Caco-2 (cell line): Measurements from ENCODE around the gene NHSL2. TPM values are rescaled to one million over a fixed set of nuclear protein-coding genes. Genes with fewer than 3 reads are reported as not detected.
"Not testable (repeated sequence)": the region's sequence is repeated elsewhere in the genome, so short reads cannot be mapped to it uniquely, and the experiment has no call there.

Experiments
- BruUV-seq: library from RNA; stranded (reverse); fragments of 400-500 nt; replicated peaks from 2 replicates; lab custom pipeline; 2021; lab: Mats Ljungman, UMichigan
- CTCF ChIA-PET: fragments of 300-600 bp; sonication (Branson Sonifier 250); formaldehyde crosslinking; loops from one replicate; lab custom pipeline; 2022; ENCODE audit warnings: antibody characterized with exemption; lab: Charles Lee
- POLR2A ChIA-PET: fragments of 300-600 bp; sonication (Branson Sonifier 250); formaldehyde crosslinking; loops from one replicate; lab custom pipeline; 2022; ENCODE audit warnings: antibody characterized with exemption; lab: Charles Lee
- DNase-seq, 2 experiments: peaks; one replicate each; pipeline versions ENCODE4 v3.0.0 to v3.0.0-alpha.2; 2020 to 2022
- H3K27me3 ChIP-seq: replicated peaks from 2 replicates; pipeline ENCODE4 v1.6.0; 2011; ENCODE audit warnings: low read length; ENCODE audit not compliant: control insufficient read depth, insufficient read depth
- H3K36me3 ChIP-seq: 2 replicates; pipeline ENCODE4 v1.5.1; 2011; ENCODE audit warnings: low read length; ENCODE audit not compliant: control insufficient read depth, insufficient read depth
- H3K4me1 ChIP-seq: fragments of 250-450 bp; sonication (Bioruptor Pico); 2 replicates; pipeline ENCODE4 v1.5.1; 2020; ENCODE audit warnings: mild to moderate bottlenecking
- H3K4me3 ChIP-seq: 2 replicates; pipeline ENCODE4 v1.5.1; 2011; ENCODE audit warnings: low read depth, mild to moderate bottlenecking, control low read depth, low read length
- H3K9me3 ChIP-seq: fragments of 250-450 bp; sonication (Bioruptor Pico); 2 replicates; pipeline ENCODE4 v1.5.1; 2020; ENCODE audit warnings: mild to moderate bottlenecking, moderate library complexity
- H3K27ac Mint-ChIP-seq: one replicate; pipeline ENCODE4 v1.8.0; 2022; ENCODE audit warnings: mixed read lengths; ENCODE audit not compliant: unreplicated experiment
- H3K27me3 Mint-ChIP-seq: one replicate; pipeline ENCODE4 v1.8.0; 2022; ENCODE audit warnings: mixed read lengths; ENCODE audit not compliant: insufficient read depth, unreplicated experiment
- H3K36me3 Mint-ChIP-seq: one replicate; pipeline ENCODE4 v1.8.0; 2022; ENCODE audit warnings: mild to moderate bottlenecking, mixed read lengths; ENCODE audit not compliant: insufficient read depth, unreplicated experiment
- H3K4me1 Mint-ChIP-seq: one replicate; pipeline ENCODE4 v1.8.0; 2022; ENCODE audit warnings: low read depth, mixed read lengths; ENCODE audit not compliant: unreplicated experiment
- H3K4me3 Mint-ChIP-seq: one replicate; pipeline ENCODE4 v1.8.0; 2022; ENCODE audit warnings: mild to moderate bottlenecking, moderate library complexity, mixed read lengths; ENCODE audit not compliant: unreplicated experiment
- H3K9me3 Mint-ChIP-seq: one replicate; pipeline ENCODE4 v1.8.0; 2022; ENCODE audit warnings: mixed read lengths; ENCODE audit not compliant: unreplicated experiment
- intact Hi-C: fragments of 100-400 bp; cut with micrococcal nuclease; formaldehyde crosslinking; loops from one replicate; pipeline ENCODE4 v1.10.0; 2022; ENCODE audit not compliant: unreplicated experiment
- total RNA-seq: library from RNA; stranded (reverse); gene quantifications from 2 replicates; pipeline ENCODE4 v1.2.3, GENCODE V29; 2022
- TF ChIP-seq, protein P1 (sequence below), 2 experiments: fragments of 200-600 bp in 1 of 2; IDR thresholded peaks; 1 replicate in 1 of 2; 2 replicates in 1 of 2; pipeline versions ENCODE4 v1.5.1 to v1.8.0; 2011 to 2022; ENCODE audit warnings: antibody characterized with exemption in 1 of 2, control low read depth in 1 of 2, inconsistent platforms in 1 of 2, low read depth in 1 of 2, low read length in 1 of 2, mild to moderate bottlenecking in 1 of 2, moderate library complexity in 1 of 2; ENCODE audit not compliant: insufficient read depth in 1 of 2, severe bottlenecking in 1 of 2, unreplicated experiment in 1 of 2

Gene NHSL2
- total RNA-seq, 1 experiment from 2014 or later, result 0.18 TPM

DNA sequence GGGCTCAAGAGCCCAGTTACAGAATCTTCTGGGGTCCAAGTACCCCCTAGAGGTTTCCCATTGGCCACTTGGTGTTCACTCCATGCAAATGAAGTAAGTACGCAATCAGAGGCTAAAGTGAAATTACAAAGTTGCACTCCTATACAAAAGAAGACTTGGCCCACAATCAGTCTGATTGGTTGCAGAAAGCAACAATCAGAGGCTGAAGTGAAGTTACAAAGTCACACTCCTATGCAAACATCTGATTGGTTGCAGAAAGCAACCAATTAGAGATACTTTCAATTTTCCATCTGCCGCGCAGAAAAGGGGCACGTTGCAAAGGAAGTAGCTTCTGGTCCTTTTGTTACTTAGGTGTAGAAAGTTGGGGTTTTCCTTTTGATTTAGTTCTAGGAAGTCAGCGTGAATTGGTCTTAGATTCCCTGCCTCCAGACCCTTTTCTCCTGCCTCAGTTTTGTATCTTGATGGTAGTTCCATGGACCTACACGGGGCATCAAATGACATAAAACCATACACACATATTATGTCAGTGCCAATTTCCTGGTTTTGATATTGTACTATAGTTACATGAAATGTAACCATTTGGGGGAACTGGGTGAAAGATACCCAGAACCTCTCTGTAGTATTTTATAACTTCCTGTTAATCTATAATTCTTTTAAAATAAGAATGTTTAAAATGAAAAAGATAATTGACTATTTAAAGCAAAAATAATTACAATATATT lies 258.5 kb downstream of the NHSL2 start:
- TF ChIP-seq, protein P1, sequence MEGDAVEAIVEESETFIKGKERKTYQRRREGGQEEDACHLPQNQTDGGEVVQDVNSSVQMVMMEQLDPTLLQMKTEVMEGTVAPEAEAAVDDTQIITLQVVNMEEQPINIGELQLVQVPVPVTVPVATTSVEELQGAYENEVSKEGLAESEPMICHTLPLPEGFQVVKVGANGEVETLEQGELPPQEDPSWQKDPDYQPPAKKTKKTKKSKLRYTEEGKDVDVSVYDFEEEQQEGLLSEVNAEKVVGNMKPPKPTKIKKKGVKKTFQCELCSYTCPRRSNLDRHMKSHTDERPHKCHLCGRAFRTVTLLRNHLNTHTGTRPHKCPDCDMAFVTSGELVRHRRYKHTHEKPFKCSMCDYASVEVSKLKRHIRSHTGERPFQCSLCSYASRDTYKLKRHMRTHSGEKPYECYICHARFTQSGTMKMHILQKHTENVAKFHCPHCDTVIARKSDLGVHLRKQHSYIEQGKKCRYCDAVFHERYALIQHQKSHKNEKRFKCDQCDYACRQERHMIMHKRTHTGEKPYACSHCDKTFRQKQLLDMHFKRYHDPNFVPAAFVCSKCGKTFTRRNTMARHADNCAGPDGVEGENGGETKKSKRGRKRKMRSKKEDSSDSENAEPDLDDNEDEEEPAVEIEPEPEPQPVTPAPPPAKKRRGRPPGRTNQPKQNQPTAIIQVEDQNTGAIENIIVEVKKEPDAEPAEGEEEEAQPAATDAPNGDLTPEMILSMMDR (IDR thresholded peaks at IDR 0.05; ENCODE audit: insufficient read depth in 1 of 2, low read depth in 1 of 2, low read length in 1 of 2, severe bottlenecking in 1 of 2, unreplicated experiment in 1 of 2), result no peak
- intact Hi-C loops, result no loop called here
- Histone ChIP-seq H3K4me1 (no peaks in the 10 kb centered on the region), H3K9me3 (no peaks in the 10 kb centered on the region), H3K36me3 (no peaks in the 10 kb centered on the region), H3K27me3 (no peaks in the 10 kb centered on the region), H3K4me3 (no peak overlapping the region)
- no peak for DNase-seq
- Mint-ChIP-seq H3K27ac (no peak overlapping the region), H3K4me1 (no peaks in the 10 kb centered on the region), H3K27me3 (no peaks in the 10 kb centered on the region), H3K9me3 (no peaks in the 10 kb centered on the region), H3K4me3 (no peak overlapping the region), H3K36me3 (no peaks in the 10 kb centered on the region)
- BruUV-seq, result no TSS peak
- ChIA-PET CTCF (no interaction called here), POLR2A (no interaction called here)

GRCh38 chrX:72176289-72176688 lies 265.6 kb downstream of the NHSL2 start:
- H3K4me3 ChIP-seq, H3K4me1 ChIP-seq, H3K4me3 Mint-ChIP-seq, intact Hi-C loops, H3K27ac Mint-ChIP-seq, H3K27me3 ChIP-seq, CTCF ChIA-PET, H3K36me3 ChIP-seq, H3K9me3 ChIP-seq, H3K27me3 Mint-ChIP-seq, H3K36me3 Mint-ChIP-seq, POLR2A ChIA-PET, H3K4me1 Mint-ChIP-seq, DNase-seq, BruUV-seq, H3K9me3 Mint-ChIP-seq: not testable (repeated sequence)

GRCh38 chrX:72176981-72177380 lies 266.3 kb downstream of the NHSL2 start:
- Mint-ChIP-seq H3K27me3 (no peaks in the 10 kb centered on the region), H3K36me3 (no peaks in the 10 kb centered on the region), H3K4me1 (no peaks in the 10 kb centered on the region), H3K27ac (no peak overlapping the region), H3K9me3 (no peaks in the 10 kb centered on the region), H3K4me3 (no peak overlapping the region)
- Histone ChIP-seq H3K4me3 (no peak overlapping the region), H3K36me3 (no peaks in the 10 kb centered on the region), H3K9me3 (no peaks in the 10 kb centered on the region), H3K27me3 (no peaks in the 10 kb centered on the region), H3K4me1 (no peaks in the 10 kb centered on the region)
- POLR2A ChIA-PET, result no interaction called here
- TF ChIP-seq, protein P1 (IDR thresholded peaks at IDR 0.05; ENCODE audit: insufficient read depth in 1 of 2, low read depth in 1 of 2, low read length in 1 of 2, severe bottlenecking in 1 of 2, unreplicated experiment in 1 of 2), result no peak
- no TSS peak for BruUV-seq
- intact Hi-C loops, result no loop called here
- DNase-seq, result no peak
- CTCF ChIA-PET, result no interaction called here
